HG03460 (cell line): ENCODE results near the gene CFDP1.

Experiments
- ATAC-seq: cut with Tn5 transposase; IDR thresholded peaks from one replicate; pipeline ENCODE4 v1.9.1; 2021; ENCODE audit not compliant: unreplicated experiment

Gene CFDP1

DNA sequence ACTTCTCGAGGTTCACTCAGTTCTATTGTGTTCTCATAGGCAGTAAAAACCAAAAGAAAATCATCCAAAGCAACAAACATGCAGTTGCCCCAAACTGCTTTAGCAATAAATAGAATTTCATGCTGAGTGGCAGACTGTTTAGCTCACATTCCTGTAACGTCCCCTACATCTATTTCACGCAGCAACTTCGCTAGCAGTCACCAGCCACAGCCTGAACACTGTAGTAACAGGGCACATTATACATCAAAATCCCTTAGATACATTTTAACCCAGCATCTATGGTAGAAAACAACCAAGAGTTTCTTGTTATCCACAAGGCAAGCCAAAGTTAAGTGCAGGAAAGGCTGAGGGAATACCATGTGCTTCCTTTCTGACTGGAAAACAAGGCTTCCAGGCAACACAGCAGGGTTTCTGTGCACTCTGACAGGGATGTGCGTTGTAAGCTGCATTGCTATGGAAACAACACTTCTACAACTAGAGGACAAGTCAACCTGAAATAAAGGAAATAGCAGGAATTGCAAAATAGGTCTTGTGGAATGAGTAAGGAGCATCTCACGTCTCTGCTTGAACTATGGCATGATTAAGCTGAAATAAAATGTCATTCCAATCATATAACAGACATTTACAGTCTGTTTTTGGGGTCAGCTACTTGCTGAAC is 55.4 kb downstream of the CFDP1 start:
- ATAC-seq: no peak

DNA sequence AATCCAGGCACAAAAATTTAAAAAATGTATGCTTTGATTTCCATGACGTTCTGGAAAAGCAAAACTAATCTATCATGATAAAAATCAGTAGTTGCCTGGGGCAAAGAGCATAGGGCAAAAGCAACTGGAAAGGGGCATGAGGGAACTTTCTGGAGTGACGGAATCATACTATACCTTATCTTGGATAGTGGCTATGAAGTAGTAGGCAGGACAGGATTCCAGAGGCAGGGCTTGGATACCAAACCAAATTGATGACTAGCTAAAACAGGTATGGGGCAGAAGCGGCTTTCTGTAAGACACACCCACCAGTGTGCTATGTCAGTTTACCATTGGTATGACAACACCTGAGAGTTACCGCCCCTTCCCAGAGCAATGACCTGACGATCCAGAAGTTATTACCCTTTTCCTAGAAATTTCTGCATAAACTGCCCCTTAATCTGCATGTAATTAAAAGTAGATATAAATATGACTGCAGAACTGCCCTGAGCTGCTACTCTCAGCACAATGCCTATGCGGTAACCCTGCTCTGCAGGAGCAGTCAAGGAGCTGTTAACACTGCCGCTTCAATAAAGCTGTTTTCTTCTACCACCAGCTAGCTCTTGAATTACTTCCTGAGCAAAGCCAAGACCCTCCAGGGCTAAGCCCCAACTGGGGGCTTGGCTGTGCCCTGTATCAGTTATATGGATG is 56.7 kb downstream of the CFDP1 start:
- no peak for ATAC-seq

DNA sequence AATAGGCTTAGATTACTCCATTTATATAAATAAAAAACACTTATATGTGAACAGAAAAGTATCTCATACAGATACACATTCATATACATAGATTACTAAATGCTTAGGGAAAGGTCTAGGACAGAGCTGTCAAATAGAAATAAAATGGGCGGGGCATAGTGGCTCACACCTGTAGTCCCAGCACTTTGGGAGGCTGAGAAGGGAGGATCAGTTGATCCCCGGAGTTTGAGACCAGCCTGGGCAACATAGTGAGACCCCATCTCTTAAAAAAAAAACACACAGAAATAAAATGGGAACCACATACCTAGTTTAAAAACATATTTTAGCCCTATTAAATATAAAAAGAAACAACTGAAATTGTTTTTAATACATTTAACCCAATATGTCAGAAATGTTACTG is 58.9 kb downstream of the CFDP1 start:
- no peak for ATAC-seq

DNA sequence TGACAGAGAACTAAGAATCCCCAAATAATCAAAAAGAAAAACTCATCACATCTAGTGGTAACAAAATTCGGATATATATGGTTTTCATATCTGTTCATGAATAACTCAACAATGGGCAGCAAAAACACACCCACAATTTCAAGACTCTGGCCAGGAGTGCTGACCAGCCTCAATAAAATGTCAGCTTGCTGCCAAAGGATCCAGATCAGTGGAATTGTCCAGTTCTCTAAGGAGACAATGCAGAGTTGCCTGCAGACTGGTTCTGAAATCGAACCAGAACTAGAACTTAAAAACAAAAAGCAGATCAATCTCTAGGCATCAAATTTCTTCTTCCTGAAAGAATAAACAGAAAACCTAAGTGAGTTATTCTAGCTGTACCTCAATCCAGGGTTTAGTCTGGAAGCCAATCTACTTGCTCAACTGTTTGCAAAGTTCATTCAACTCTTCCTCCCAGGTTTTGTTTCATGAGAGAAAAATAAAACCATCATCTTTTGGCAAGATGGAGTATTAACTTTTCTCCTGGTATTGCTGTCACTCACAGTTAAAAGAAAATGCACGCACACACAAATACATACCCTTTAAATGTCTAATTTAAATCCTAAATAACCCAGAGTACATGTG is 61.0 kb downstream of the CFDP1 start:
- no peak for ATAC-seq

DNA sequence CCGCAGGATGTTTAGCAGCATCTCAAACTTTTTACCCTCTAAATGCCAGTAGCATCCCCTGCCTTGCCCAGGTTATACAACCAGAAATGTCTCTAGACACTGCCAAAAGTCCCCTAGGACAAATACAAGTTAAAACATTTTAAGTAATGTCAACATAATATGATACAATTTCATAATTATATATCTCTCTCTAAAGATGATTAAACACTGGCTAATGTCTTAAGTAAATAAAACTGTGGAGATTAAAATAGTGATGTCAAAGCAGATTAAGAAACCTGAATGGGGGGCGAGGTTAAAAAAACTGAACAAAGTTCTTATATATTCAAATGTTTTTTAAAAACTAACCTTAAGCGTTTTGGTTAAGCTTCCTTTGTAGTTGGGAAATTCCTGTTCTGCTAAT is 62.1 kb downstream of the CFDP1 start:
- ATAC-seq: no peak

DNA sequence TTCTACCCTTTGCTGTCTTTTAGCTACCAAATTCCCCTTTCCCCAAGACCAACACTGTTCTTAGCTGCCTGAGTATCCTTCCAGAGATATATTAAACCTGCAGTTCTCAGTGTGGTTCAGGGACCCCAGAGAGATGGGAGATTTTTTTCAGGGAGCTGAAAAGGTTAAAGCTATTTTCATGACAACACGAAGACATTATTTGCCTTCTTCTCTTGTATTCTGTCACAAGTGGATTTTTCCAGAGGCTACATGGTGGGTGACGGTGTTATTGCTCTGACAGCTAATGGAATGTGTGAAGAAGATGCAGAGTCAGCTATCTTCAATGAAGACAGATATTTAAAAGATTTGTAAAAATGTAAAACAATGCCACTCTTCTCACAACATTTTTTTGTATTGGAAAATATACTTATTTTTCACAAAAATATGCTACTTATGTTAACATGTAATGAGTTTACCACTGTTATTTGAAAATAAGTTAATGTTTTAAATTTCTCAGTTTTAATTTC is 69.0 kb downstream of the CFDP1 start:
- no peak for ATAC-seq

DNA sequence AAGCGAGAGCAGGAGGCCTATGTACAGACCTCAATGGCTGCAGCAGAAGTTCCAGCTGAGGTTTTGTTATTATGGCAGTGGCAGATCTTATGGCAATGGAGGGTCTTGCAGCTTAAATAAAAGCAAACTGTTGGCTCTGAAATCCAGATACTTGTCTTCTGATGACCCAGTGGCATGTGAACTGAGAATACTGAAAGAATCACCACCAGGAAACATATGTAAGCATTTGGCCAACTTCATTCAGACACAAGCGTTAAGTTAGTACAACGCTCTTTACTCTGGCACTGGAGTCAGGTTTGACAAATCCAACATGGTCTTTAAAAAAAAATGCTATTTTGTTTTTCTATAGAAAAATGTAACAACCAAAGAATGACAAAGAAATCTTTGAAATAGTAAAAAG is 70.5 kb downstream of the CFDP1 start:
- ATAC-seq: no peak

DNA sequence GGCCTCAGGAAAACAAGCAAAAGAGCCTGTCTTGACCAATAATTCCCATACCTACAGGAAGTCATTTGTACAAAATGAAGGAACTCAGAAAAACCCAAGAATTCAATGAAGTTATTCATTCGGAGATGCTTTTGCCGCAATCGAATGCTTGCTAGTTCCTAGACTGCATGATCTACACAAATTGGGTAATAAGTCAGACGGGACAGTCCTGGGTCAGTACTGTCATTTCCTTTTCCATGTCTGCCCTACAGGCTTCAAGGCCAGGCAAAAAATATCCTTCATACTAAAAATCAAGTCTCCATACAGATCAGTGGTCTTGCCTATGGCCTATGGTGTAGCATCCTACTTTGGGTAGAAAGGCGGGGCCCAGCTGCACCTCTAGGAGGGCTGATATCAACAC is 71.4 kb downstream of the CFDP1 start:
- ATAC-seq: no peak

DNA sequence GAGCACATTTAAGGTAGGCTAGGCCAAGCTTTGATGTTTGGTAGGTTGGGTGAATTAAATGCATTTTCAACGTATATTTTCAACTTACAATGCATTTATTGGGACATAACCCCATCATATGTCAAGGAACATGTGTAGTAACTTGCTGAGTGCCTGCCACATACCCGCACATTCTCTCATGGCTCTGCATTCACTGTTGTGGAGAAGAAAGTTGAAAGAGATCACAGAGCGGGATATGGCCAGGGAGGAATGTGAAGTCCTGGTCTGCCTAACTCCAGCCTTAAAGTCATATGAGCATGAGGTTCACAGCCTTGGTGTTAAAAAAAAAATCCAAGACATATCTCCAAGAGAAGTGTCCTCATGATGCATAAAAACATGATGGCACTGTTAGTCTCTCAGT is 79.1 kb downstream of the CFDP1 start:
- ATAC-seq: no peak

DNA sequence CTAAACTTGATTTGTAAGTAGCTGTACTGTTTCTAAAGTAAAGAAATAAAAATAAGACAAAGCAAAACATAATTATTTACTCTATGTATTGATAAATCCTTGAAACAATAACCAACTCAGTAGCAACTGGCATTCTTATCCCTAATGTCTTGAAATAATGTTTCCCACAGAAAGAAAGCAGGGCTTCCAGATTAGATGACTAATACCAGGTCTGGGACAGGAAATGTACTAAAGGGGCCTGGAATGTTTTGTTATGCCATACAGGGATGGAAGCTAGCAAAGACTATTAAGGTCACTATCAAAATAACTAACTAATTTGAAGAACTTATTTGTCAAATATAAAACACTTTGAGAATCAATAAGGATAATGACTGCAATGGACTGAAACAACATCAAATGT is 82.1 kb downstream of the CFDP1 start:
- no peak for ATAC-seq

DNA sequence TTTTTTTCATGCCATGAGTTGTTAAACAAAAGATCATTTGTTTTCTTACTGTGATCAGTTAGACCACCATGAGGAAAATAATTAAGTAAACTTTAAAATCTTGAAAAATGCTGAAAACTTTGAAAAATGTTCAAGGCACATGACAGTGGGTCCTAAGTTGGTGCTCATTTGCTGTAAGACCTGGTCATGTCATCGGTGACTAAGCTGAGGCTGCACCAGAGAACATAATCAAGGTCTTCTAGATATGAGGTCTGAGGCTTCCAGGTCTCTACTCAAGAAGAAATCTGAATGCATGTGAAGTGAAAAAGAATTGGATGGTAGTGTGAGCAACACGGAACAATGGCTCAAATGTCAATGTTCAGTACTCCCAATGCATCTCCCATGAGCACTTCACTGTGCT is 87.6 kb downstream of the CFDP1 start:
- no peak for ATAC-seq

DNA sequence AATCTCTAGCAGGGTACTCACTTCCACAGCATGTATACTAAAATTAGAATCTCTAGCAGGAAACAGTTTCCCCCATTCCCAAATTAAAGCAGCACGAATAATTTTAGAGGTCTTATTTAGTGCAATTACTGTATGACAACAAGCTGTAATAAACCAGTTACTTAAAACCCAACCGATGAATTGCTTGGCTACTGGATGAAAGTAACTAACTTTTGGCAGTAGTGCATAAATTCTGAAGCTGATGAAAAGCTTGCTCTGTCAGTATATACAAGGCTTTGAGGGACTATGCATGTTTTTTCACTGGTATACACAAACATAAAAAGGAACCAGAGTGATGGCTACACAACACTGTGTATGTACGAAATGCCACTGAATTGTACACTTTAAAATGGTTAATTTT is 89.4 kb downstream of the CFDP1 start:
- no peak for ATAC-seq

DNA sequence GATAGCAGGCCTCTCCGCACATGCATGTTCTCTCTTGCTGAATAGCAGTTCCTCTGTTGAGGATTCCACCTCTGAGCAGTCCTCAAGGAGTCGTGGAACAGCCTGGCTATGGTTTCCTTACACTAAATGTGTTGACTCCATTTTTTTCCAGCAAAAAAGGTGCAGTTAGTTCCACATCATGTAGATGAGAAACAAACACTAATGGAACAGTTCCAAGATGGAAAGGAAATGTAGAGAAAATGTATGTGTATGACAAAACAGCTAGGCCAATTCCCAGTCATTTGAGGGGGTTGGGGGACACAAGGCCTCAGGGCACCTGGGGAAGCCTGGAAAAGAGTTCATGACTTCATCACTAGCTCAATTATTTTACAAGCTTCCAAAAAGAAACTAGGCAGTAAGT is 90.0 kb downstream of the CFDP1 start:
- ATAC-seq: no peak

DNA sequence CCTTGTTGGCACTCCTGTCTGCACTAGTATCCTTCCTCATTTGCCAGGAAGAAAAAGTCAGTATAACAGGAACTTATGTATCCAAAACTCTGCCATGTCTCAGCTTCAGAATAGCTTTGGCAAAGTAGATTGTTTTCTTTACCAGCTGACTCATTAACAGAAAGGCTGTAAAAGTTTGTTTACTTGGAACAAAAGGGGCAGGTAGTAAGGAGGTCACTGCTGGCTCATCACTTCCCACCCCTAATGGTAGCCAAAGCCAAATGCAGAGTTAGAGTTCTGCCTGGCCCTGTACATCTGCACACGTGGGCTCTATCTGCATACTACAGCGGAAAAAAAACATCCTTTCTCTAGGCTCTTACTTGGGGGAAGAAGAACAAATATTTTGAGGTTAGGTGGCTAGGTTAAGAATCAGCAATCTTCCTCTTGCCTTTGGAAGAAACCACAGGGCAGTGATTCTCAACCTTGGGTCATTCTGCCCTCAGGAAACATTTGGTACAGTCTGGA is 90.9 kb downstream of the CFDP1 start:
- ATAC-seq: no peak

DNA sequence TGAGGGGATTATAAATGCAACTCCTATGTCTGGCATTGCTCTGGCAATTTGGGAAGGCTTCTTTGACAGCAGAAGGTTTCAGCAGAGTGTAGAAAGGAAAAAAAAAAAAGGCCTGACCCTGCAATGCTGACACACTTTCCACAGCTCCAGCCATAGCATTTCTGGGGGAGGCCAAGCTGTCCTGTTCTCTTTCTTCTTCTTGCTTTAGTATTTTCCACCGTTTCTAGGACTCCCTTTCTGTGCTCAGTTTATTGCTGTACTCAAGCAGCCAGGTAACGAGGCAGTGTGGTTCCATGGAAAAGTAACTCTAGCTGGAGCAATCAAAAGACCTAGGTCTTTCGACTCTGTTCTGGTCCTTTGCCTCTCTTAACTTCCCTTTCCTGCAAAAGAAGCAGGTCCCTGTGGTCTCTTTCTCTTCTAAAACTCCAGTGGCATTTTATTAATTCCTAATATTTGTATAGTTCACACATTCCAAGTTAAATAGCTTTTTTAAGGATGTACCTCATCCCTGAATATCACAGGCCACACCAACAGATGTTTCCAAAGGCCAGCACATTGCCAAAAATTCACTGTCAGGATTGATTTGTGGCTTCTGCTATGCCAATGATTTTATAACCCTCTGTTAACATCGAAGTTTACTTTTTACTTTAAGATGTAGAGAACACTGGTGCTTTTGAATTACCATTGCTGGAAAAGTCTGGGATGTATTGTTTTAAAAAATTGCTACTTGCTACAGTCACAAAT is 91.6 kb downstream of the CFDP1 start:
- ATAC-seq: no peak

DNA sequence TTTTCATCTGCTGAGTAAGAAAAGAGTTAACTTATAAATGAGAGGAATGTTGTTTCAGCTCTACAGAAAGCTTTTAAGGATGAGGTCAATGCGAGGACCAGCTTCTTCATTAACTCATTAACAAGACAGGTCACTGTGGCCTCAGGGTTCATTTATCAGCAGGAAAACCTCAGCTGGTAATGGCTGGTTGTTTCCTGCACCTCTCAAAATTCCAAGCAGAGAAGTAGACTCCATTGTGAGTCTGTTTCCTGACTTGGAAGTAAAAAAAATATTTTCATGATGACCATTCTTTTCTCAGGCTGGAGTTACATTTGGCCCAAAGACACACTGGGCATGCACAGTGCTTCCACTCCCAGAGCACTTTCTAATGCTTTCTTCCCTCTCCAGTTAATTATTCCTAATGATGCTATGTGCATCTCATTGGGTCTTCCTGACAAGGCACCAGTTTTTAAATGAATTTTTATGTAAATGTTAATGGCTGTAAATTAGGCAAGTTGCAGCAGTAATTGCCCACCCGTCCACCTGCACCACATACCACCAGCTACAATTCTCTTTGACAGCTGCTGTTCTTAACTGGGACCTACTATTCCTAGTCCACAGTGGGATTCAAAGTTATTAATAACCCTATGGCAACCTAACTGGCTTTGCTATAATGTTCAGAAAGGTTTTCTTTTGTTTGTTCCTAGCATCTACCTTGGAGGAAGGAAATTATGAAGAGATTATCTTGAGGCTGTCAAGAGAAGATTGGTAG is 92.4 kb downstream of the CFDP1 start:
- no peak for ATAC-seq

DNA sequence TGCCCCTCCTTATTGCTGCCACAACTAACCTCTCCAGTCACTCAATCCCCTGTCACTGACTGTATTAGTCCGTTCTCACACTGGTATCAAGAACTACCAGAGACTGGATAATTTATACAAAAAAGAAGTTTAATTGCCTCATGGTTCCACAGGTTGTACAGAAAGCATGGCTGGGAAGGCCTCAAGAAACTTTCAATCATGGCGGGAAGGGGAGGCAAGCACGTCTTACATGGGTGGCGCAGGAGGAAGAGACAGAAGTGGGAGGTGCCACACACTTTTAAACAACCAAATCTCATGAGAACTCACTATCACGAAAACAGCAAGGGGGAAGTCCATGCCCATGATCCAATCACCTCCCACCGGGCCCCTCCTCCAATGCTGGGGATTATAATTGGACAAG is 95.9 kb downstream of the CFDP1 start:
- ATAC-seq: no peak

DNA sequence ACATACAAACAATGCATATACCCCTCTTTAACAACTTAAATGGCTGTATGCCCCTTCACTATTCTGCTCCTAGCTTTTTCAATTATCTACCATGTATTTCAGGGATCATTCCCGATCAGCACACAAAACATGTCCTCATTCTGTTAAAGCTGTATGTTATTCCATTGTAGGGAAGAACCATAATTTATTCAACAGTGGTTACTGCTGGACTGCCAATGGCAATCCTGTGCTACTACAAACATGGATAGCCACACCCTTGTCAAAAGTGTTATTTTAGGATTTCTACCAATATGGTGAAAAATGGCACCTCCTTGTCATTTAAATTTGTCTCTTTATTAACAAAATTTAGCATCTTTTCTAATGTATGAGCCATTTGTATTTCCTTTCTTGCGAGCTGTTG is 96.8 kb downstream of the CFDP1 start:
- ATAC-seq: no peak

DNA sequence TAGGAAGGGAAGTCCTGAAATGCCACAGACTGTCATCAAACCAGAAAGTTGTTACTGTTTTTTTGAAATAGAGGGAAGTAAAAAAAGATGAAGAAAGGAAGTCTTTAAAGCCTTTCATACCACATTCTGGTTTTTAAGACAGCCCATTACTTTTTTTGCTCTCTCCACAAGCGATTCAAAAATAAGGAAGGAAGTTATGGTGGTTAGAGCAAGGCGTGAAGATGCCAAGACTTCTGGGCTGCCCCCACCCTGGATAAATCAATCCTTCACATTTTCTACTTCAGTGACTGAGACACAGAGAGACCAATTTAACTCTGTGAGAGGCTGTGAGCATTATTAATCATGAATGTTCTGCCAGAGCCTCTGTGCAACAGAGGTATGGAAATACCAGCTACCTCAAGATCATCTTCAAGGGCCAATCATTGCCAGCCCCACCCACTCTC is 99.6 kb downstream of the CFDP1 start:
- ATAC-seq: no peak

DNA sequence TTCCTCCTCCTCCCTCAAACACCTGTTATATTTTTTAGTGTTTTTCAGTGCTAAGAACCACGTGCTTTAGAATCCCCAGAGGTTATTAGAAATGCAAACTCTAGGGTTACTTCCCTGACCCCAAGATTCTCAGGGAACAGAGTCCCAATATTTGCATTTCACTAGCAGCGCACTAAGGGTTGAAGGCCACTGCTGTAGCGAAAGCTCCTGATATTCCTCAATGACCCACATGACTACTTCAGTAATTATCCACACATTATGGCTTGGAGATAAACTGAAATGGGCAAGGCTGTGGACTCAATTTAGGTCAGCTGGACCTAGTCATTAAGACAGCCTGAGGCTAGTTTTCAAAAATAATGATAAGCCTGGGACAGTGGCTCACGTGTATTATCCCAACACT is 103.4 kb downstream of the CFDP1 start:
- no peak for ATAC-seq

DNA sequence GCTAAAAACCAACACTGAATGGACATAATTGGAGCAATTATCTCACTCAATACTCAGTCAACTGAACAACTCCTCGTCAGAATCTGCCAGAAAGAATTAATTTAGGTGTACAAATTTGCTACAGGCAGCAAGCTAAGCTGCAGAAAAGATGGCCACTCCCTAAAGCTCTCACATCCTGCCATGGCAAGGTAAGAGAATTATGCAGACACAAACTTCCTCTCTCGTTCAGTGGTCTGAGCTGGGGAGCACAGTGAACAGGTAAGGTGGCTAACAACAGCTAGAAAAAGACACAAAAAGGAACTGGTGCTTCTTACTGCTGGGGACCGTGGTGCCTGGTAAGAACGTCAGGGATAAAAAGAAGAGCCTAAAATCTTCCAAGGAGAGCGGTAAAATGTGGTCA is 107.0 kb downstream of the CFDP1 start:
- ATAC-seq: no peak
